A549 (cell line): ENCODE measurements around the gene ATXN7.

Experiments
- CHD2 ChIP-seq: fragments of 150-350 bp; IDR thresholded peaks from 2 replicates; pipeline ENCODE4 v1.6.1; 2014; ENCODE audit warnings: low read length; ENCODE audit not compliant: partially characterized antibody
- CTCF ChIP-seq: fragments of >200 bp; sonication (Bioruptor Twin); formaldehyde crosslinking; IDR thresholded peaks from 3 replicates; pipeline ENCODE4 v1.5.1; 2016
- ESRRA ChIP-seq: fragments of 150-350 bp; IDR thresholded peaks from 2 replicates; pipeline ENCODE4 v1.6.1; 2014; ENCODE audit warnings: mild to moderate bottlenecking, low read length, borderline replicate concordance
- FOSL2 ChIP-seq, 2 experiments: fragments of 450-650 bp in 1 of 2; fragments of >200 bp in 1 of 2; sonication (Bioruptor Twin) in 1 of 2; formaldehyde crosslinking; IDR thresholded peaks; 2 replicates each; pipeline versions ENCODE4 v1.5.0 to v1.6.1; 2016 to 2020; ENCODE audit warnings: mild to moderate bottlenecking in 1 of 2, moderate library complexity in 1 of 2
- HOXB13 ChIP-seq: fragments of 250-450 bp; sonication (Bioruptor Pico); IDR thresholded peaks from 2 replicates; pipeline ENCODE4 v1.5.0; 2020; ENCODE audit warnings: low read depth, mild to moderate bottlenecking, moderate library complexity
- JUN ChIP-seq, 2 experiments: fragments of >200 bp; sonication (Bioruptor Twin); formaldehyde crosslinking; IDR thresholded peaks; 2 replicates in 1 of 2; 3 replicates in 1 of 2; pipeline ENCODE4 v1.6.1; 2016 to 2017
- MYC ChIP-seq: IDR thresholded peaks from 2 replicates; pipeline ENCODE4 v1.6.1; 2012; ENCODE audit warnings: mild to moderate bottlenecking, inconsistent platforms, low read length, improper control_type of control experiment, borderline replicate concordance
- PBX3 ChIP-seq: IDR thresholded peaks from 2 replicates; pipeline ENCODE4 v1.6.1; 2012
- POLR2A ChIP-seq: IDR thresholded peaks from 2 replicates; pipeline ENCODE4 v1.6.1; 2012; ENCODE audit warnings: mild to moderate bottlenecking, low read length
- RAD21 ChIP-seq, 2 experiments: fragments of >200 bp in 1 of 2; sonication (Bioruptor Twin) in 1 of 2; formaldehyde crosslinking in 1 of 2; IDR thresholded peaks in 1 of 2; conservative IDR thresholded peaks in 1 of 2; 2 replicates in 1 of 2; 3 replicates in 1 of 2; pipeline ENCODE4 v1.6.1; 2012 to 2018; ENCODE audit warnings: inconsistent platforms in 1 of 2
- RCOR1 ChIP-seq: fragments of 150-350 bp; IDR thresholded peaks from 2 replicates; pipeline ENCODE4 v1.6.1; 2014; ENCODE audit warnings: antibody characterized with exemption, low read length, low read depth
- SMC3 ChIP-seq: fragments of >200 bp; sonication (Bioruptor Twin); formaldehyde crosslinking; IDR thresholded peaks from 3 replicates; pipeline ENCODE4 v1.6.1; 2018; ENCODE audit warnings: inconsistent platforms

GRCh38 chr3:63972987-63973386 is 109.3 kb downstream of the ATXN7 start:
- TF ChIP-seq MYC (no peak), CTCF (no peak), ESRRA (no peak), RAD21 (conservative IDR thresholded peaks at IDR 0.05 in 1 of 2, IDR thresholded peaks at IDR 0.05 in 1 of 2) (no peak), POLR2A (no peak), SMC3 (no peak), RCOR1 (no peak), HOXB13 (CRISPR knock-in tag) (no peak), JUN (IDR thresholded peaks at IDR 0.05) (no peak), FOSL2 (IDR thresholded peaks at IDR 0.05) (no peak), FOSL2 (CRISPR knock-in tag; IDR thresholded peaks at IDR 0.05) (no peak), CHD2 (no peak), PBX3 (no peak)
